Omental fat pad (tissue), 4 donors: ENCODE results near the gene LSP1. TPM values are rescaled to one million over a fixed set of nuclear protein-coding genes. Genes with fewer than 3 reads are reported as not detected.
"Not testable (repeated sequence)": the region's sequence is repeated elsewhere in the genome, so short reads cannot be mapped to it uniquely, and the experiment has no call there.

Experiments used
- ATAC-seq: fragments of 150-250 bp; one replicate; pipeline ENCODE4 v1.9.1; 2016; ENCODE audit warnings: mild to moderate bottlenecking, moderate library complexity; ENCODE audit not compliant: low FRiP score
- DNase-seq: peaks from one replicate; pipeline ENCODE4 v3.0.0-alpha.2; 2019; ENCODE audit warnings: low spot score
- total RNA-seq, 4 donors: library from RNA; depleted of rRNA; stranded (reverse); fragments of >200 nt; gene quantifications; one replicate each; pipeline ENCODE4 v1.1.0, GENCODE V29; 2016
- TF ChIP-seq, protein P1 (sequence below), 3 donors: fragments of 450-650 bp; IDR thresholded peaks; one replicate each; pipeline ENCODE4 v1.5.1; 2016 to 2017; ENCODE audit warnings: antibody characterized with exemption in 3 of 3, mild to moderate bottlenecking in 3 of 3, moderate library complexity in 2 of 3

Gene LSP1
- total RNA-seq, 4 donors from 2014 or later = 12.1 to 71.2 (median 49.8) TPM

GRCh38 chr11:1872267-1872985, 19.5 kb downstream of the LSP1 start:
- TF ChIP-seq, protein P1, sequence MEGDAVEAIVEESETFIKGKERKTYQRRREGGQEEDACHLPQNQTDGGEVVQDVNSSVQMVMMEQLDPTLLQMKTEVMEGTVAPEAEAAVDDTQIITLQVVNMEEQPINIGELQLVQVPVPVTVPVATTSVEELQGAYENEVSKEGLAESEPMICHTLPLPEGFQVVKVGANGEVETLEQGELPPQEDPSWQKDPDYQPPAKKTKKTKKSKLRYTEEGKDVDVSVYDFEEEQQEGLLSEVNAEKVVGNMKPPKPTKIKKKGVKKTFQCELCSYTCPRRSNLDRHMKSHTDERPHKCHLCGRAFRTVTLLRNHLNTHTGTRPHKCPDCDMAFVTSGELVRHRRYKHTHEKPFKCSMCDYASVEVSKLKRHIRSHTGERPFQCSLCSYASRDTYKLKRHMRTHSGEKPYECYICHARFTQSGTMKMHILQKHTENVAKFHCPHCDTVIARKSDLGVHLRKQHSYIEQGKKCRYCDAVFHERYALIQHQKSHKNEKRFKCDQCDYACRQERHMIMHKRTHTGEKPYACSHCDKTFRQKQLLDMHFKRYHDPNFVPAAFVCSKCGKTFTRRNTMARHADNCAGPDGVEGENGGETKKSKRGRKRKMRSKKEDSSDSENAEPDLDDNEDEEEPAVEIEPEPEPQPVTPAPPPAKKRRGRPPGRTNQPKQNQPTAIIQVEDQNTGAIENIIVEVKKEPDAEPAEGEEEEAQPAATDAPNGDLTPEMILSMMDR (IDR thresholded peaks at IDR 0.05) = no peak
- no peak for ATAC-seq
- DNase-seq = no peak

DNA sequence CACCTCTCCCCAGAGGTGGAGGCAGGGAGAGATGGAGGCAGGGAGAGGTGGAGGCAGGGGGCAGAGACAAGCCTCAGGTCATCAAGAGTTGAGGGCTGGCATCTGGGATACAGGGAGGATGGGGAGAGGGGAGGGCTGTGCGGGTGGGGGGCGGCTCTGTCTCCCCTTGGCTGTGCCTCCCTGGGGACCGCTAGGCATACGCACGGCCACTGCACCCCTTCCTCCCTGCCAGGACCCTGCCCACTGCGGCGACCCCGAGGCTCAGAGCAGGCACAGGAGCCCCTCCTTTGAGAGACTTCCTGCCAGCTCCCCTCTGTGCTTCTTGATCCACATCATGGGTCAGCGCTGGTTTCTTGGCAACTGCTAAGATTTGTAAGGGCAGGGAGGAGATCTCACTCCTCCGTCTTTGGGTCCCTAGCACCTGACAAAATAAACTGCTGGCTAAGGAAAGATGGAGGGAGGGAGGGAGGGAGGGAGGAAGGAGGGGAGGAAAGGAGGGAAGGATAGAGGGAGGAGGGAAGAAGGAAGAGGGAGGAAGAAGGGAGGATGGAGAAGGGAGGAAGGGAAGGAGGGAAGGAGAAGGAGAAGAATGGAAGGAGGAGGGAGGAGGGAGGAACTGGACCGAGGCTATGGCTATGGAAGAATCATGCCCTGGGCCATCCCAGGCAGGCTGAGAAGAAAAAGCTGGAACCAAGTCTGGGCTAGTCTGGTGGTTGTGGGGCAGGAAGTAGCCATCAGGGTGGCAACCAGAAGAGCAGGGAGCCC, 20.3 kb downstream of the LSP1 start:
- TF ChIP-seq, protein P1 (IDR thresholded peaks at IDR 0.05) = no peak
- ATAC-seq (no peak), DNase-seq (no peak)

GRCh38 chr11:1873813-1874150, 20.9 kb downstream of the LSP1 start:
- ATAC-seq = not testable (repeated sequence)

GRCh38 chr11:1874441-1875092, 21.7 kb downstream of the LSP1 start:
- ATAC-seq, DNase-seq: not testable (repeated sequence)

More at GRCh38 chr11:1873813-1874150, 20.9 kb downstream of the LSP1 start:
- DNase-seq = not testable (repeated sequence)

GRCh38 chr11:1875093-1875850, 22.4 kb downstream of the LSP1 start:
- no peak for DNase-seq
- no peak for ATAC-seq
- TF ChIP-seq, protein P1 (IDR thresholded peaks at IDR 0.05) = no peak

DNA sequence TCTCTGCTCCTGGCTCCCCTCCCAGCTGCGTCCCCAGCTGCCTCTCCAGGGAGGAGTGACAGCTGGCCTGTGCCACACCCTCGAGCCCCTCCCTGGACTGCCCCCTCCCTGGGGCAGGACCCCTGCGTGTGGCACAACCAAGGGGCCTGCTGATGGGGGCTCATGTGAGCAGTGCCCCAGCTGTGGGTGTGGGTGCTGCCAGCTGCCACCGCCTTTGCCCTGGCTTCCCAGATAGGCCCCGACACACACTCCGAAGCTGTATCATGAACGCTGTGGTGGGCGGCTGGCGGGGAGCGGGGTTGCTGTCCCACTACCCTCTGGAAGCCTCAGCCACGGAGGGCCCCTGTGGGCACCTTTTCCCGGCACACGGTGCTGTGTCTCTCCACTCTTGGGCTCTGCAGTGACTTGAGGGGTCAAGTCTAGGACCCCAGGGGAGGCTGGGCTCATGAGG, 23.0 kb downstream of the LSP1 start:
- not testable (repeated sequence) for ATAC-seq, DNase-seq

- TF ChIP-seq, protein P1 (IDR thresholded peaks at IDR 0.05) = no peak
- no peak for DNase-seq
- ATAC-seq = no peak
These were observed 23.6 kb downstream of the LSP1 start for GRCh38 chr11:1876361-1877063.
